ENCODE results near the gene NHSL2. TPM values are rescaled to one million over a fixed set of nuclear protein-coding genes. Genes with fewer than 3 reads are reported as not detected.

NHSL2 gene
- total RNA-seq, 1 donor from 2014 or later: 57.6 TPM

DNA sequence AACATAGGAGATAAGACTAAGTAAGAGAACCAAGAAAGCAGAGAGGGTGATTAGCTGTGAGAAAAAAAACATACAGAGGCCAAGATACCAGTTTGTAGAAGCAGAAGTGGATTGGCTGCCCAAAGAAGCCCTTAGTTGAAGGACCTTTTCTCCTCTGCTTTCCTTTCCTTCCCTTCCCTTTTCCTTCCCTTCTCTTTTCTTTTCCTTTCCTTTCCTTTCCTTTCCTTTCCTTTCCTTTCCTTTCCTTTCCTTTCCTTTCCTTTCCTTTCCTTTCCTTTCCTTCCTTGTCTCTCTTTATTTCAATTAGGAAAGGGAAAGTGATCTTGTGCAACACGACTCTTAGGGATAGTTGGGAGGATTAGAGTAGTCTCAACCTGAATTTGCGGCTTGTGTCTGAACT, 128.2 kb downstream of the NHSL2 start:
- TF ChIP-seq, protein P1, sequence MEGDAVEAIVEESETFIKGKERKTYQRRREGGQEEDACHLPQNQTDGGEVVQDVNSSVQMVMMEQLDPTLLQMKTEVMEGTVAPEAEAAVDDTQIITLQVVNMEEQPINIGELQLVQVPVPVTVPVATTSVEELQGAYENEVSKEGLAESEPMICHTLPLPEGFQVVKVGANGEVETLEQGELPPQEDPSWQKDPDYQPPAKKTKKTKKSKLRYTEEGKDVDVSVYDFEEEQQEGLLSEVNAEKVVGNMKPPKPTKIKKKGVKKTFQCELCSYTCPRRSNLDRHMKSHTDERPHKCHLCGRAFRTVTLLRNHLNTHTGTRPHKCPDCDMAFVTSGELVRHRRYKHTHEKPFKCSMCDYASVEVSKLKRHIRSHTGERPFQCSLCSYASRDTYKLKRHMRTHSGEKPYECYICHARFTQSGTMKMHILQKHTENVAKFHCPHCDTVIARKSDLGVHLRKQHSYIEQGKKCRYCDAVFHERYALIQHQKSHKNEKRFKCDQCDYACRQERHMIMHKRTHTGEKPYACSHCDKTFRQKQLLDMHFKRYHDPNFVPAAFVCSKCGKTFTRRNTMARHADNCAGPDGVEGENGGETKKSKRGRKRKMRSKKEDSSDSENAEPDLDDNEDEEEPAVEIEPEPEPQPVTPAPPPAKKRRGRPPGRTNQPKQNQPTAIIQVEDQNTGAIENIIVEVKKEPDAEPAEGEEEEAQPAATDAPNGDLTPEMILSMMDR (IDR thresholded peaks at IDR 0.05; ENCODE audit: unreplicated experiment): no peak
- Mint-ChIP-seq H3K27ac (ENCODE audit: unreplicated experiment) (no peak overlapping the region), H3K36me3 (ENCODE audit: low read depth, unreplicated experiment) (peaks cover 10% of the 10 kb centered on the region), H3K4me1 (ENCODE audit: unreplicated experiment) (peaks cover 15% of the 10 kb centered on the region), H3K9me3 (ENCODE audit: unreplicated experiment) (no peaks in the 10 kb centered on the region), H3K27me3 (ENCODE audit: unreplicated experiment) (peaks cover 1% of the 10 kb centered on the region), H3K4me3 (ENCODE audit: unreplicated experiment) (no peak overlapping the region)
- no peak for DNase-seq (ENCODE audit: low spot score)

- no peaks in the 10 kb centered on the region for H3K9me3 Mint-ChIP-seq (ENCODE audit: unreplicated experiment)
- H3K4me1 Mint-ChIP-seq (ENCODE audit: unreplicated experiment): peaks cover 19% of the 10 kb centered on the region
- H3K4me3 Mint-ChIP-seq (ENCODE audit: unreplicated experiment): no peak overlapping the region
- no peak overlapping the region for H3K27ac Mint-ChIP-seq (ENCODE audit: unreplicated experiment)
- TF ChIP-seq, protein P1 (IDR thresholded peaks at IDR 0.05; ENCODE audit: unreplicated experiment): no peak
- peaks cover 1% of the 10 kb centered on the region for H3K27me3 Mint-ChIP-seq (ENCODE audit: unreplicated experiment)
- peaks cover 10% of the 10 kb centered on the region for H3K36me3 Mint-ChIP-seq (ENCODE audit: low read depth, unreplicated experiment)
- no peak for DNase-seq (ENCODE audit: low spot score)
Observed at GRCh38 chrX:72040506-72040905, 129.9 kb downstream of the NHSL2 start.

GRCh38 chrX:72041176-72041575, 130.5 kb downstream of the NHSL2 start:
- TF ChIP-seq, protein P1 (IDR thresholded peaks at IDR 0.05; ENCODE audit: unreplicated experiment): no peak
- Mint-ChIP-seq H3K4me3 (ENCODE audit: unreplicated experiment) (no peak overlapping the region), H3K27ac (ENCODE audit: unreplicated experiment) (no peak overlapping the region), H3K4me1 (ENCODE audit: unreplicated experiment) (peaks cover 25% of the 10 kb centered on the region), H3K9me3 (ENCODE audit: unreplicated experiment) (no peaks in the 10 kb centered on the region), H3K36me3 (ENCODE audit: low read depth, unreplicated experiment) (peaks cover 10% of the 10 kb centered on the region), H3K27me3 (ENCODE audit: unreplicated experiment) (peaks cover 1% of the 10 kb centered on the region)
- DNase-seq (ENCODE audit: low spot score): no peak

- TF ChIP-seq, protein P1 (IDR thresholded peaks at IDR 0.05; ENCODE audit: unreplicated experiment): no peak
- Mint-ChIP-seq H3K4me1 (ENCODE audit: unreplicated experiment) (peaks cover 32% of the 10 kb centered on the region), H3K4me3 (ENCODE audit: unreplicated experiment) (no peak overlapping the region), H3K36me3 (ENCODE audit: low read depth, unreplicated experiment) (peaks cover 4% of the 10 kb centered on the region), H3K9me3 (ENCODE audit: unreplicated experiment) (no peaks in the 10 kb centered on the region), H3K27ac (ENCODE audit: unreplicated experiment) (no peak overlapping the region), H3K27me3 (ENCODE audit: unreplicated experiment) (no peaks in the 10 kb centered on the region)
- no peak for DNase-seq (ENCODE audit: low spot score)
Observed at GRCh38 chrX:72041871-72042851, 131.5 kb downstream of the NHSL2 start.

GRCh38 chrX:72042852-72043248, 132.2 kb downstream of the NHSL2 start:
- no peak overlapping the region for H3K27ac Mint-ChIP-seq (ENCODE audit: unreplicated experiment)
- TF ChIP-seq, protein P1 (IDR thresholded peaks at IDR 0.05; ENCODE audit: unreplicated experiment): no peak
- DNase-seq (ENCODE audit: low spot score): no peak
- H3K36me3 Mint-ChIP-seq (ENCODE audit: low read depth, unreplicated experiment): peaks cover 4% of the 10 kb centered on the region
- H3K27me3 Mint-ChIP-seq (ENCODE audit: unreplicated experiment): no peaks in the 10 kb centered on the region
- no peaks in the 10 kb centered on the region for H3K9me3 Mint-ChIP-seq (ENCODE audit: unreplicated experiment)
- H3K4me1 Mint-ChIP-seq (ENCODE audit: unreplicated experiment): peaks cover 35% of the 10 kb centered on the region
- H3K4me3 Mint-ChIP-seq (ENCODE audit: unreplicated experiment): no peak overlapping the region

Data from endothelial cell (in vitro differentiated cells).